Epidermal melanocyte (primary cell): Measurements from ENCODE around the gene NPSR1.
"Not testable (repeated sequence)": the region's sequence is repeated elsewhere in the genome, so short reads cannot be mapped to it uniquely, and the experiment has no call there.

Experiments used
- DNase-seq: peaks from one replicate; pipeline ENCODE4 v3.0.0; 2011; ENCODE audit warnings: low spot score; ENCODE audit not compliant: insufficient read length

Gene NPSR1

GRCh38 chr7:34835901-34836600 is 178.0 kb downstream of the NPSR1 start:
- no peak for DNase-seq

GRCh38 chr7:34837316-34837715 is 179.3 kb downstream of the NPSR1 start:
- no peak for DNase-seq

DNA sequence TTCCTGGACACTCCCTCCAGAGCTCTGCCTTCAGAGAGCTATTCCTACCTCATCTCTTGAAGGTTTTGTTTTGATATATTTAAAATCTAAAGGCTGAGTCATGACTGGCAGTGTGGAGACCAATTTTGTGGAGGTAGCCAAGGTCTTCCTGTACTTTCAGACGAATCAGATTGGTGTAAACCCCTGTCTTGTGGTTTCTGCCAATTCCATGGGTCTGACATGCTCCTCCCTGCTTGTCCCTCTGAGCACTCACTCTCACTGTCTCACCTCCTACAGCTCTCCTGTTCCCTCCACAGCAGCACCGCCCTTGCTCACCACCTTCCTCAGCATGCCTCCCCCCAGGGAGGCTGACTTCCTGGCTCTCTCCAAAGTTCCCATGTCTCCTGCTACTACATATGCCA is 179.8 kb downstream of the NPSR1 start:
- no peak for DNase-seq

DNA sequence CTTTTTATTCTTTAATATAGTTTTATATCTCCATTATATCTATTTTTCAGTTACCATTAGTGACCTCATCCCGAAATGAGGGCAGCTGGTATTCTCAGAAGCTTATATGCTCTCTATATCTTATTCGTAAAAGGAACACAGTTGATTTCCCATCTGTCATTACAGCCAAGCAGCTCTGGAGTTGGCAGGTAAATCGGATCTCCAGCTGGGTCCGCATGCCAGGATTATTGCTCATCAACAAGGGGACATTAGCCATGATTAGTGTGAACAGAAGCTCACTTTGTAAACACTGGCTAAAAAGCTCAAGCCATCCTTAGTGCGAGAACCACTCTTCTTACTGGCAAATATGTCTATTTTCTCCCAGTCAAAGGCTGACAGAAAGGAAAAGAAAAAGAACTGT is 180.3 kb downstream of the NPSR1 start:
- DNase-seq: no peak

DNA sequence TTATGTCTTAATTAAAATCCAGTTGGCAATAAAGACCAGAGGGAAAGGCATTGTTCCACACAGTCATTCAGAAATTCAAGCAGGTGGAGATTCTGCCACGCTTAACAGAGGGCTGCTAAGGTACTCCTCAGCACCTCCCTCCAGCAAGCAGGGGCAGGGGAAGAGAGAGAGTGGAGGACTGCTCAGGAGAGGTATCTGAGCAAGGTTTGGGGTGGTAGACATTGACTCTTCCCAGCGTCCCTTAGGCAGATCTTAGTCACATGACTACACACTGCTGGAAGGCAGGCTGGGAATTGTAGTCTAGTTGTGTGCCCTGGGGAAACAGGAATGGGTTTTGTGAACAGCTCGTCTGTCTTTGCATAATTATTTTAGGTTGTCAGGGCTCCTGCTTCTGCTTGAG is 181.6 kb downstream of the NPSR1 start:
- DNase-seq: no peak

DNA sequence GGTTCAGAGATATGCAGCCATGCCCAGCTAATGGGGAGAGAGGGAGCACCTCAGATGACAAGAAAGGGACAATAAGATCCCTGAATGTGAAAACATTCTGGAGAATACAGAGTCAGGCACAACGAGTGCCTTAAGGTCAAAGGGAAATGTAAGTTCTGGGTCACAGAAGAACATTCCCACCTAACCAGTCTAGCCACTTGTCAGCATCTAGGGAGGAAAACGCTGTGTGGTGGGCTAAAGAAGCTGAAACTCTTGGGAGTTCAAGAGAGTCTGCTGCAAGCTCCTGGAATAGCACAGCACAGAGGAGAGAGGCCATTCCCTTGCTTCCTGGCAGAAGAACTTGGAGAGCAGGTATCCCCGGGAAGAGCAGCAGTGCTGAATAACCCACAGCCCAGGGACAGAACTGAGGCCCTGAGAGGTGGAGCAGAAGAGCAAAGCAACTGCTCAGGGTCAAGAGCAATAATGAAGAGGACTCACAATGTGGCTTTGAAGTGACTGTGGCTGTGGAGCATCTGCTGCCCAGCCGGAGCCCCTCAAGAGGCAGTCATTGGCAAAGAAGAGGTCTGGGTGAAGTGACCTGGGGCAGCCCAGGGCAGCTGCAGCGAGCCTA is 182.3 kb downstream of the NPSR1 start:
- DNase-seq: no peak

DNA sequence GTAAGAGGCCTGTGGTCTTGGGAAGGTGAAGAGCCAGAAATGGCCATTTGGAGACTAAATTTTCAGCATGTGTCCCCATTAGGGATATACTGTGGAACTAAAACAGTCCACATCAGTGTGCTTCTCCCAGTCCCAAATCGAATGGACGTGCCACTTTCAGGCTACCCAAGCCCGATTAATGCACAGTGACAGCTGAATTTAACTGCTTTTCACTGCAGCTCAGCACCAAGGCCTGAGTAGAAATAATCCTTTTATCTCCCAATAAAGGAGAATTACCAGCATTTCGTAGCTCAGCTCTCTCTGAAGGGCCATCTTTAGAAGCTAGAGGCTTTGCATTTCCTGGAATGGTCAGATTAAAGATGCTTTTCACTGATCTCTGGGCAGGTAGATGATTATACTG is 183.3 kb downstream of the NPSR1 start:
- no peak for DNase-seq

DNA sequence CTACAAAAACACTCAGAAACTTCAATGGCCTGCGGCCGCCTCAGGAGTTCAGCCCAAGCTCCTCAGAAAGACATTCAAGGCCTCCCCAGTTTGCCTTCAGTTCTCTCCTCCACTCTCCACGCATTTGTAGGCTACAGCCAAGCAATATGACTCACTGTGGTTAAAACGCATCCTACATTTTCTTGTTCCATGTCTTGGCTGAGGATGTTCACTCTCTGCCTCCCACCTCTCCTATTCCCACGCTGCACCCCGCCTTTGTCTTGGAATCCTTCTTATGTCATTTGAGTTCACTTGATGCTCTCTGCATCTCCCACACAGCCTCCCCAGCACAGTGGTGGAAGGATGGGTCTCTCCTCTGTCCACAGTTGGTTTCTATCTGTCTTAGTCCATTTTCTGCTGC is 184.8 kb downstream of the NPSR1 start:
- no peak for DNase-seq

GRCh38 chr7:34844406-34844805 is 186.4 kb downstream of the NPSR1 start:
- no peak for DNase-seq

DNA sequence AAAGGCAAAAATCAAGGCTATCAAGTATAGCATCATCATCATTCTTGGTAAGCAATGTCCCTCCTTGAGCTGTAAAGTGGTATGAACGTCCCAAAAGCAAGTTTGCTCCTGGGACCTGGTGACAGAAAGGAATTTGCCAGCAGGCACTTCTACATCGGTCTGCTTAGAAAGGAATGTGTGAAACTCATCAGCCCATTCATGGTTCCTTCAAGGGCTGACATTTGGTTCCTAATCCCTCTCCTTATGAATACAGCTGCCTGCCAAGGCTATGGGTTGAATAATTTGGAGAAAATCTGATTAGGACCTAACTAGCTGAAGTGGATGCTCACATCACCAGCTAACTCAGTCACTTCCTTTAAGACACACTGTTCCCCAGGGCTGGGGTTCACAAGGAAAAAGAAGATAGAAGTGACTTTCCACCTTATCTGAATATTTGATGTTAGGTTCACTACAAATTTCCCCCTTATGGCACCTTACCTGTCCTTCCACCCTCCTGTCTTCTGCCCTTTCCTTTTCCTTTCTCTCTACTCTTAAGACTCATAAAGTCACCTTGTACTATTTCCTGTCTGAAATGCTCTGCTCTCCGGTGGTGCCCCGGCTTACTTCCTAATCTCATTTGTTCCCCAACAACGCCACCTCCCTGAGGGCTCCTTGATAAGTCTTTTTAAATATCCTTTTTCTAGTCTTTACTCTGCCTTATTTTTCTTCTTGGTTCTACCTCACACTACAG is 187.1 kb downstream of the NPSR1 start:
- DNase-seq: no peak

- no peak for DNase-seq
These were observed 187.8 kb downstream of the NPSR1 start for GRCh38 chr7:34845666-34846361.

- no peak for DNase-seq
These were observed 189.0 kb downstream of the NPSR1 start for GRCh38 chr7:34846976-34847375.

GRCh38 chr7:34848670-34849069 is 190.7 kb downstream of the NPSR1 start:
- no peak for DNase-seq

DNA sequence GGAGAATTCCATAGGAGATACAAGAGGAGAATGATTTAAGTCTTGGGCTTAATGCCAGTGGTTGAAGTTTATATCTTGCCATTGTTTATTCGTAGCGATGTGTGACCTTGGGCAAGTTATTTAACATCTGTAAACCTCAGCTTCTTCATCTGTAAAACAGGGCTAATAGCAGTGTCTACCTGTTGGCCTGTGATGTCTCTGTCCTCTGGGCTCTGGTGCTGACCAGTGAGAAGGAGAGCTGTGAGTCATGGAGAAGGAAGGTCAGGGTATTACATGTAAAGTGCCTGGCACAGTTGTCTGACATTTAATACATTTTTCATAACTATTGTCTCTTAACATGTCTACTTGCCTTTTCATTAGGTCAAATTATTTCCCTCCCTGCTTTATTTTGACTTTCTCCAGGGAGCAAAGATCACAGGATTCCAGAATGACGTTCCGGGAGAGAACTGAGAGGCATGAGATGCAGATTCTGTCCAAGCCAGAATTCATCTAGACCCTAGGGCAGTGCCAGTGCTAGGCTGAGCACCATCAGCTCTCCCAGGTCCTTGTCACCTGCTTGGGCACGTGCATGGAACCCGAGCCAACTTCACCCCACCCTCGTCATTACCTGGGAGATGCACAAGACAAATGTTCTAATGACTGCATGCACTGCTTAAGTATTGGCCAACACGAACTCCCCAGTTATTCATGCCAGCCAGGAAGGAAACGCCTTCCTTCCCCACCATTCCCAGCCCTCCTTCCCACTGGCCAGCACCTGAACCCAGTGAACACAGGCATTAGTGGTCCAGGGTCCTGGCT is 191.3 kb downstream of the NPSR1 start:
- DNase-seq: no peak

- DNase-seq: no peak
These were observed 192.0 kb downstream of the NPSR1 start for GRCh38 chr7:34849986-34850385.

- DNase-seq: no peak
These were observed 192.7 kb downstream of the NPSR1 start for GRCh38 chr7:34850681-34851080.

DNA sequence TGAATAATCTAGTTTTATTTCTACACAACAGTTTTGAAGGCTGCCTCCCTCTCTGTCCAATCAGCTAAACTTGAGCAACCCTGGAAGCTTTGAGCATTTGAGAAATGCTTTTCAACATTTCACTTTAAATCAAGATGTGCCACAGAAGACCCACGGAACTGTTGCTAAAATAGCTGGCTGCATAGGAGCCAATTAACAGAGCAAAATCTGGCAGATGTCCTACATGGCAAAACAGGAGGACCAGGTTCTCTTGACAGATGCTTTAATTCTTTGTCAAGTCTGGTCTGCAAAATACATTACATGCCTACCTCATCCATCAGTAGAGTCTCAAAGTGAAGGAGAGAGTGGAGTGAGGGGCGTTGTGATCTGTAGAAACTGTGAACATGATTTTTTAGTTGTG is 193.4 kb downstream of the NPSR1 start:
- DNase-seq: no peak

DNA sequence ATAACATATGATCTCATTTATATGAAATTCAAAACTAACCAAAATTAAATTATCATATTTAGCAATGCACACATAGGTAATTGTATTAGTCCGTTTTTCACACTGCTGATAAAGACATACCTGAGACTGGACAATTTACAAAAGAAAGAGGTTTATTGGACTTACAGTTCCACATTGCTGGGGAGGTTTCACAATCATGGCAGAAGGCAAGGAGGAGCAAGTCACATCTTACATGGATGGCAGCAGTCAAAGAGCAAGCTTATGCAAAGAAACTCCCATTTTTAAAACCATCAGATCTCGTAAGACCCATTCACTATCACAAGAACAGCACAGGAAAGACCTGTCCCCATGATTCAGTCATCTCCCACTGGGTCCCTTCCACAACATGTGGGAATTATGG is 200.4 kb downstream of the NPSR1 start:
- not testable (repeated sequence) for DNase-seq

- DNase-seq: not testable (repeated sequence)
These were observed 201.3 kb downstream of the NPSR1 start for GRCh38 chr7:34859281-34859680.

DNA sequence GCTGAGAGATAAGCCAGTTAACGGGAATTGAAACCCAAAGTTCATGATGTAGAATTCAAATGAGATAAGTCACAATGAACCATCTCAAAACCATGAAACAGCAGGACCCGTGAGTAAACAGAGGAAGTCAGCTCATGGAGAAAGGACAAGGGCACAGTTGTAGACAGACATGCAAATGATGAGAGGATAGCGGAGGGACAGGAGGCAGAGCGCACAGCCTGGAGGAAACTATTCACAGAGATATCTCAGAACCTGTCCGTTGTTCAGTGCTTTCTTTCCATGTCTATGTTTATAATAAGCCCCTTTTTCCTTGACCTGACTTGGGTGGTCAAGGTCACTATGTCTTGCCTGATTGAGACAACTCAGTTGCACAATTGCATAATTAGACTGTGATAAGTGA is 208.2 kb downstream of the NPSR1 start:
- not testable (repeated sequence) for DNase-seq

DNA sequence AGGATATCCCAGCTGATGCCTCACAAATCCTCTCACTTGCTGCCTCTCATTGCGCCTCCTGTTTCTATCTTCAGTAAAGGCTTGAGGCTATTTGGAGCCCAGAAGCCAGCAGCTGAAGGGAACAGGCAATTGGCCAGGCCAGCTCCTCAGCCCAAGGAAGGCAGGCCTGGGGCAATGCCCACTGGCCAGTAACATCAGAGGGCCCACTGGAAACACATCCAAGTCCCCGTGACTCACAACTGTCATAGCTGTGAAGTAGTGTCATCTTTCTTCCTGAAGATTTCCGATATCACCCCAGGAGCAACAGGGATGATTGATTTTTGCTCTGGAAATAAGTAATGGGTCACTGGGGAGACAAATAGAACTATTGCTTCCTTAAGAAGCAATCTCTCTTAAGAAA is 209.3 kb downstream of the NPSR1 start:
- not testable (repeated sequence) for DNase-seq
